Middle frontal gyrus (tissue), 1 donor: Measurements from ENCODE around the gene CHCHD5.
"Not testable (repeated sequence)": the region's sequence is repeated elsewhere in the genome, so short reads cannot be mapped to it uniquely, and the experiment has no call there.

Experiments used
- DNase-seq: peaks from one replicate; pipeline ENCODE4 v3.0.0-alpha.2; 2015; ENCODE audit warnings: low spot score; ENCODE audit errors: extremely low spot score

The CHCHD5 gene, protein sequence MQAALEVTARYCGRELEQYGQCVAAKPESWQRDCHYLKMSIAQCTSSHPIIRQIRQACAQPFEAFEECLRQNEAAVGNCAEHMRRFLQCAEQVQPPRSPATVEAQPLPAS

DNA sequence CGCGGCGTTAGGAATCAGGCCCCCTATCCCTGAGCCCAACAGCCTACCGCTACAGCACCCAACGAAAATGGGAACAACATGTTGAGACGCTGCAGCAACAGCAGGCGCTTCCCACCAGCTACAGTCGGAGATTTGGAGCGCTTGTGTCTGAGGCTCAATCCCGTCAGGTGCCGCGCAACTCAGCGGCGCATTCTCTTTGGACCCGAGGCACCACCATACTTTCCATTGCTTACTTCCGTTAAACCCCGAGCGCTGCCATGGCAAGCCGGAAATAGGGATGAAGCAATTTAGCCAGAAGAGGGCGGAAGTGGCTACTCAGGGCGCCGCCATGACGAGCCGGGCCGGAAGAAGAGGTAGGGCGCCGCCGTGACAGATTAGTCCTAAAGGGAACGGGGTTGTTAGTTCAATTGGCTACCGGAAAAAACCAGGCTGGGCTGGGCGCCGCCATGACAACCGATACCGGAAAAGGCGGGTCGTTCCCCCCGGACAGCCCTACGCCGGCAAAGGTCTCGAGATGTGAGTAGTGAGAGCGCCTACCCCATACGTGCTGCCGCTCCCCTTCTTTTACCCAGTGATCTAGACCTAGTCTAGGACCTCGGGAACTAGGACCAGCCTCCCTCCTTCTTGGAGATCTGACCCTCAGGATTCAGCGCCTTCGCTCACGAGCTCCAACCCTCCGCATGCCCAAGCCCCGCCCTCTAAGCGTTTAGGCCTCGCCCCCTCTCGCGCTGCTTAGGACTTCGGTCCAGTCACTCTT, at the start of gene CHCHD5:
Gene CHCHD5, plus strand, starts transcription at position 476 of the 757 bp plus-strand sequence. Its CDS starts 39 bp downstream, at position 515.
- peak; percentile 93 for DNase-seq

DNA sequence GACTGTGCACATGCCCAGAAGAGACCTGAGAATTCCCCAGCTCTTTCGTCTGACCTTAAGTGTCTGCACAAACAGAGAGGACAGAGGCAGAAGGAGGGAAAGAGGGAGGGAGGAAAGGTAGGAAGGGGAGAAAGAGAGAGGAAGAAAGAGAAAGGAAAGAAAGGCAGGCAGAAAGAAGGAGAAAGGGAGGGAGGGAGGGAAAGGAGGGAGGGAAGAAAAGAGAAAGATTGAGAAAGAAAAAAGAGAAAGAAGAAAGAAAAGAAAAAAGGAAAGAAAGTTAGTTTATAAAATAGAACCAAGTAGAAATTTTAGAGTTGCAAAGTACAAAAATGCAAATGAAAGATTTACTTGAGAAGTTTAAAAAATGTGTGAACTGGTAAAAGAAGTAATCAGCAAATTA, 49.6 kb upstream of the CHCHD5 start:
- DNase-seq = no peak

DNA sequence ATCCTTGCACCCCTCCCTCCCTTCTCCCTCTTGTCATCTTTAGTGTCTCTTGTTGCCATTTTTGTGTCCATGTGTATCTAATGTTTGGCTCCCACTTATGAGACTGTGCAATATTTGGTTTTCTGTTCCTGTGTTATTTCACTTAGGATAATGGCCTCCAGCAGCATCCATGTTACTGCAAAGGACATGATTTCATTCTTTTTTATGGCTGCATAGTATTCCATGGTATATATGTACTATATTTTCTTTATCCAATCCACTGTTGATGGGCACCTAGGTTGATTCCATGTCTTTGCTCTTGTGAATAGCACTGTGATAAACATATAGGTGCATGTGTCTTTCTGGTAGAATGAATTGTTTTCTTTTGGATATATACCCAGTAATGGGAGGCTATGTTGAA, 47.7 kb upstream of the CHCHD5 start:
- DNase-seq = not testable (repeated sequence)

DNA sequence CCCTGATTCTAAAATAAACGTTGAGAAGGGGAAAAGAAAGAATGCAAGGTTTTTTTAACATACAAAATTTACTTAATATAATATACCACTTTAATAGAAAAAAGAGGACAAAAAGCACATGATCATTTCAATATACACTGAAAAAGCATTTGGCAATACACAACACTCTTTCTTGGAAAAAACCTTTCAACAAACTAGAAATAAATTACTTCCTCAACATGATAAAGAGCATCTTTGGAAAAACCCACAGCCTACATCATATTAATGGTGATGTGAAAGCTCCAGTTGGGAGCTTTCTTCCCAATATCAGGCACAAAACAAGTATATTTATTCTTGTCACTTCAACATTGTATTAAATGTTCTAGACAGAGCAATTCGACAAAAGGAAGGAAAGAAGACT, 45.1 kb upstream of the CHCHD5 start:
- DNase-seq = no peak

DNA sequence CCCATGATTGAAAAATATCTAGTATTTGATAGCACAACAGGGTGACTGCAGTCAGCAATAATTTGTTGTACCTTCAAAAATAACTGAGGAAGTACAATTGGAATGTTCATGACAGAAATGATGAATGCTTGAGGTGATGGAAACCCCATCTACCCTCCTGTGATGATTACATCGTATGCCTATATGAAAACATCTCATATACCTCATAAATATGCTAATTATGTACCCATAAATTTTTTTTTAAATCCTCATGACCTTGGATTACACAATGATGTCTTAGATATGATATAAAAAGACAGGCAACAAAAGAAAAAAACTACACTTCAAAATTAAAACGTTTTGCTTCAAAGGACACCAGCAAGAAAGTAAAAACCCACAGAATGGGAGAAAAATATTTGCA, 43.5 kb upstream of the CHCHD5 start:
- DNase-seq = no peak

DNA sequence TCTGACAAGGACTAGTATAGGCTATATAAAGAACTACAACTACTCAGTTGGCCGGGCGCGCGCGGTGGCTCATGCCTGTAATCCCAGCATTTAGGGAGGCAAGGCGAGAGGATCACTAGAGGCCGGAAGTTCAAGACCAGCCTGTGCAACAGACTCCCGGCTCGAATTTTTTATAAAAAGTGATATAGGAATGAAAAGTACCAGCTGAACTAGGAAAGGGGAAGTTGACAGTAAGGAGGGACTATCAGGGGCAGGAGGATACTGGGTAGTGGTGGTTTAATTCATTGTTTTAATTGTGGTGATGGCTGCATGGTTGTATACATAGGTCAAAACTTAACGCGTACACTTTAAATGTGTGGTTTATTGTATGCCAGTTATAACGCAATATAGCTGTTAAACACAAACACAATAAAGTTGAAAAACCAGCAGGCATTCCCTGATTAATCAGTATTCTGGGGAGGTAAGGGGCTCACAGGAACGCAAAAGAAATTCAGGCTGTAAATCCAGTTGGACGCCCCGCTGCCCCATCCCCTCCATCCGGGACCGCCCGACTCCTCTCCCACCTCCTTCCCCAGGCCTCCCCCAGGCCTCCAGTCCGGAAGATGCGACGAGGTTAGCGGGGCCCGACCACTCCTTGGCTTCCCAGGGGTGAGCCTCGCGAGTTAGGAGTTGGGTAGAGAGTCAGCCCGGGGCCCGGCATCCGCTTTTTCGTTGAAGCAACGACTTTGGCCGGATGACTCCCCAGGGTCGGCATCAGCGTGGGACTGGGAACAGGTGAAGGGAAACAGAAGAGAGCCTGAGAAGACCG, 42.9 kb upstream of the CHCHD5 start:
- DNase-seq = peak; percentile 68

DNA sequence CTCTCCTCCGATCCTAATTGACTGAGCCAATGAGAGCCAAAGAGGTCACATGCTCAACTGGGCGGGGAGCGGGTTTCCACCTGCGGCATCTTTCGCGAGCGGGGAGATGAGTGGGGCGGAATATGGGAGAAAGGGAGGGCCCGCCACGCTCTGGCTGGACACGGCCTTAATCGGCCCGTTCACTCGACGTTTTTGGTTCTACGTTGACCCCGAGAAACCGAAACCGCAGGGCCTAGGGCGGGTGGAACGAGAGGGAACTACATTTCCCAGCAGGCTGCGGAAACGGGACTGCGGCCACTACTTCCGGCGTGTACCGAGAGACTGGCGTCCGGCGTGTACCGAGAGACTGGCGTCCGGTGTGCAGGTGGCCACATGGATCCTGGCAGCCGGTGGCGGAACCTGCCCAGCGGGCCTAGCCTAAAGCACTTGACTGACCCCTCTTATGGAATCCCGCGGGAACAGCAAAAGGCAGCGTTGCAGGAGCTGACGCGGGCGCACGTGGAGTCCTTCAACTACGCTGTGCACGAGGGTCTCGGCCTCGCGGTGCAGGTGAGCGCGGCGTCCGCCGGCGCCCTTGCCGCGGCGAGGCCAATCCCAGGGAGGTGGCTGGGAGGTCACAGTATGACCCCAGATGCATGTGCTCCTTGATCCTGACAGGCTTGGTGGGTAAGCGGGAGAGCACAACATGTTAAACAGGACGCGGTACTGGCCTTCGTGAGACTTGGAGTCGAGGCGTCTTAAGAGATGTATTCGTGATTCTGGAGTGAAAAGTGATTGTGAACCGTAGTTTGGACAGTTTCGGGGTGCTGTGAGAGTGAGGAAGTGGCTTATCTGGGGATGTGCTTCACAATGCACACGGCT, 42.1 kb upstream of the CHCHD5 start, which contains the start of gene POLR1B:
Gene POLR1B, plus strand, starts transcription at position 343 of the 861 bp plus-strand sequence. Its CDS starts 30 bp downstream, at position 373.
- peak; percentile 75 for DNase-seq

DNA sequence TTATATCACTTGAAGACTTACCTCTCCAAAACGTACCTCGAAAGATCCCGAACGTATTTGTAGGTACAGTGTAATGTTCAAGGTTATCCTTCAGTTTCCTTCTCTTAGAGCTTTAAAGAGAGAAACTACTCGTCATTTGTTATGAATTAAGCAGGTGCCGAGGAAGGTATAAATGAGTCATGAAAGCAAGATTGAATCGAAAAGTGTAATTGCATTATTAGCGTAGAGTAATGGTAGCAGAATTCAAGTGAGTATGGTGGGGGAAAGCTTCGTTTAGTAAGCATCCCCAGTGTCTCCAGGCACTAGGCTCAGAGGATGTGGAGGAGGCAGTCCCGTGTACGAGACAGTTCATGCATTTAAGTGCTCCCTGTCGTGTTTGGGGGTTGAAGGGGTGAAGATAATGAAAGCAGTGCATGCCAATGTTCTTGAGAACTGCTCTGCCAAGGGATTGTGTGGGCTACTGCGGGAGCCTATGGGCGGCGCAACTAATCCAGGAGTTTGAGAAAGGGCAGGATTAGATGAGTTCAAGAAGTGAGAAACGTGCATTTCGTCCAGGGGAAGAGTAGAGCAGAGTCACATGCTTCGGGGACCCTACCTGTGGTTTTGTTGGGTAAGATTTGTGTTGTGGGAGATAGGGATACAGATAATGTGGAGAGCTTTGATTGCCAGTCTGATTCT, 41.3 kb upstream of the CHCHD5 start:
- no peak for DNase-seq

DNA sequence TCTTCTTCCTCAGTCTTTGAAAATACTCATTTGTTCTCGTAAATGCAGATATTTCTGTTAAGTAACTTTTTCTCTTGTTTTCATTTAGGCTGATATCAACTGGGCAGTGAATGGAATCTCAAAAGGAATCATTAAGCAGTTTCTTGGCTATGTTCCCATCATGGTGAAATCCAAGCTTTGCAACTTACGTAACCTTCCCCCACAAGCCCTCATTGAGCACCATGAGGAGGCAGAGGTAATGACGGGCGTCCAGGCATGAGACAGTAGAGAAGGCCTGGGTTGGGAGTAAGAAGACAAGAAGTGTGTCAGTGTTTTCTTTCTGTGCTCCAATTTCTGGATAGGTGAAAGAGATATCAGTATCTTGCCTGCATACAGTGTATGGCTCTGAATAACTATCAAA, 37.1 kb upstream of the CHCHD5 start:
- DNase-seq = no peak

DNA sequence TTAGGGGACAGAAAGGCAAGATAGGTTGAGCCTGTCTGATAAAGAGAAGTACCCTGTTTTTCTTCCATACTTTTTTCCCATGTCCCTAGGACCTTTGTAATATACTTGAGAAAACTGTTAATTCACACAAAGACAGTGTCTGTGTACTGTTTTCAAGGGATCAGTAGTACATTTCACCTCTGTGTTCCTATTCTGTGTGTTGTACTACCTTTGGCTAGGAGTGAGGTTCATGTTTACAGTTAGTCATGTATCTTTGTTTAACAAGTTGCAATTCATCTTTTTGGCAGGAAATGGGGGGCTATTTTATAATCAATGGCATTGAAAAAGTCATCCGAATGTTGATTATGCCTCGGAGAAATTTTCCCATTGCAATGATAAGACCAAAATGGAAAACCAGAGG, 35.4 kb upstream of the CHCHD5 start:
- DNase-seq = no peak

DNA sequence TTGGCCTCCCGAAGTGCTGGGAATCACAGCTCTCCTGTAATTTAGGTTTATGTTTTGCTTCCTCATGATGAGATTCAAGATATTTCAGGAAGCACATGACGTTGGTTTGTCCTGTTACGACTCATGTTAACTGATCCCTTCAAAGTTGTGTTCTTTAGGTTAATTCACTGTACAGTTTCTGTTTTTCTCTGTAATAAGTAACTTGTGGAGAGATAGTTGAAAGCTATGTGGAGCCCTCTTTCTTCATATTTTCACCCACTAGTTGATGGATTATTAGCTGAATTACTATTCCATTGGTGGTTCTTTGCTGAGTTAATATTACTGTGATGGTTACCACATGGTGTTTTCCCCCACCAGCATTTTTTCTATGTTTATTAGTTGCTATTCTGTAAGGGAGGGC, 18.3 kb upstream of the CHCHD5 start:
- no peak for DNase-seq

DNA sequence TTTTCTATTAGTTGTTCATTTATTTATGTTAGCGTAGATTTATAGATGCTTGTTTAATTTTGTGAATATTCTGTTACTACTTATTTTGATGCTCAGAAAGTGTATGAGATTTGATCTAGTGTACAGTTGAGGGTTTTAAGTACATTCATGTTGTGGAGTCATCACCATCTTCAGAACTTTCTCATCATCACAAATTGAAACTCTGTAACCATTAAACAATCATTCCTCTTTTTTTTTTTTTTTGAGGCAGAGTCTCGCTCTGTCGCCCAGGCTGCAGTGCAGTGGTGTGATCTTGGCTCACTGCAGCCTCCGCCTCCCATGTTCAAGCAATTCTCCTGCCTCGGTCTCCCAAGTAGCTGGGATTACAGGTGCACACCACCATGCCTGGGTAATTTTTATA, 17.9 kb upstream of the CHCHD5 start:
- DNase-seq = not testable (repeated sequence)

DNA sequence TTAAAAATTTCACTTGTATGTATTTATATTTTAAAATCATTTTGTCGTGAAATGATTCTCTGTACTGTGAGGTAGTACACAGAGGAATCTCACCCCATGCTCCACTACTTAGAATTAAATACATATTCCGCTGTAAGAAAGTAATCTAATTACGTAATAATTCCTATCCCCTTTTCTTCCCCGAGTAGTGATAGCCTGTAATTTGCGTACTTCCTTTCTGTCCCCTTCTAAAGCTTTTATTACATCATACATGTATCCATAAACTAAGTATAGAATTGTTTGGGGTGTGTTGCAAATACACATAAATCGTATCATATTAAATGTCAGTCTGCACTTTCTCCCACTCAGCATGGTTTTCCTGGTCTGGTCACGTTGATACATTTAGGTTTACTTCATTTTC, 12.4 kb upstream of the CHCHD5 start:
- no peak for DNase-seq

DNA sequence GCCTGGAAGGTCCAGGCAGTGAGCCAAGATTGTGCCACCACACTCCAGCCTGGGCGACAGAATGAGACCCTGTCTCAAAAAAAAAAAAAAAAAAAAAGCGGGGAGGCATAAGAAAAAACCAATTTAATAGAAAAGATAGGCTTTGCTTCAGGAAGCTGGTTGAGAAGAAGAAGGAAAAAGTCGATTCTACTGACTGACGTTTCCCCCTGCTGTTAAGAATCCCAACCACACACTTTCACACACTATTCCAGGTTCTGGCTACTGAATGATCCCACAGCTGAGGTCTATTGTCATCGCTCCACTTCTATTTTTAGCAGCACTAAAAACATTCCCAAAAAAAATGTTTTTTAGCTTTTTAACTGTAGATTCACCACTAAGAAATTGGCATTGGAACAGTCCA, 6.7 kb upstream of the CHCHD5 start:
- DNase-seq = no peak

DNA sequence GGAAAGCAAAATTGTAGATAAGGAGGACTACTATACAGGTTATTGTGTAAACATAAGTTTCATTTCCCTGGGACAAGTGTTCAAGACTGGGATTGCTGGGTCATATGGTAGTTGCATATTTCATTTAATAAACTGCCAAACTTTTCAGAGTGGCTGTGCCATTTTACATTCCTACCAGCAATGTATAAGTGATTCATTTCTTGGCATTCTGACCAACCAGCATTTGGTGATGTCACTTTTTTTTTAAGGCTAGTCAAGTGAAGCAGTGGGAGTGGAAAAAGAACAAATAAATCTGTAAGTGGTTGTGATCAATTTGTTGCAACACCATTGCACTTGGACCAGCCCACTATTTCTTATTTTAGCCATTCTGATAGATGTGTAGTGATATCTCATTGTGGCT, 5.2 kb upstream of the CHCHD5 start:
- peak; percentile 42 for DNase-seq

DNA sequence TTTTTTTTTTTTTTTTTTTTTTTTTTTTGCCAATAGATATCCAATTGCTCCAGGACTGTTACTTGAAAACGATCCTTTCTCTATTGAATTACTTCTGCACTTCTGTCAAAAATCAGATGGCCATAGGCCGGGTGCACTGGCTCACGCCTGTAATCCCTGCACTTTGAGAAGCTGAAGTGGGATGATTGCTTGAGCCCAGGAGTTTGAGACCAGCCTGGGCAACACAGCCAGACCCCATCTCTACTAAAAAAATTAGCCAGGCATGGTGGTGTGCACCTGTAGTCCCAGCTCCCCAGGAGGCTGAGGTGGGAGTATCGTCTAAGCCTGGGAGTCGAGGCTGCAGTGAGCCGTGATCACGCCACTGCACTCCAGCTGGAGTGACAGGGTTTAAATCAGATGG, 4.3 kb upstream of the CHCHD5 start:
- DNase-seq = no peak

DNA sequence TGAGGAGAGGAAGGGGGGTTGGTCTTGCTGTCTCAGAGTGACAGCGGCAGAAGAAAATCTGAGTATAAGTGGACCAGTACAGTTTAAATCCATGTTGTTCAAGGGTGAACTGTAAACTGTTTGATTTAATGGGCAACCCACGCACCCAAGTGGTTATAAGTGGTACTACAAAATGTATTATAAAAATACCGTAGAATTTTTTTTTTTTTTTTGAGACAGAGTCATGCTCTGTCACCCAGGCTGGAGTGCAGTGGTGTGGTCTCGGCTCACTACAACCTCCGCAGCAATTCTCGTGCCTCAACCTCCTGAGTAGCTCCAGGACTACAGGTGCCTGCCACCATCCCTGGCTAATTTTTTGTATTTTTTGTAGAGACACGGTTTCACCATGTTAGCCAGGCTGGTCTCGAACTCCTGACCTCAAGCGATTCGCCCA, 2.1 kb upstream of the CHCHD5 start:
- DNase-seq = no peak

DNA sequence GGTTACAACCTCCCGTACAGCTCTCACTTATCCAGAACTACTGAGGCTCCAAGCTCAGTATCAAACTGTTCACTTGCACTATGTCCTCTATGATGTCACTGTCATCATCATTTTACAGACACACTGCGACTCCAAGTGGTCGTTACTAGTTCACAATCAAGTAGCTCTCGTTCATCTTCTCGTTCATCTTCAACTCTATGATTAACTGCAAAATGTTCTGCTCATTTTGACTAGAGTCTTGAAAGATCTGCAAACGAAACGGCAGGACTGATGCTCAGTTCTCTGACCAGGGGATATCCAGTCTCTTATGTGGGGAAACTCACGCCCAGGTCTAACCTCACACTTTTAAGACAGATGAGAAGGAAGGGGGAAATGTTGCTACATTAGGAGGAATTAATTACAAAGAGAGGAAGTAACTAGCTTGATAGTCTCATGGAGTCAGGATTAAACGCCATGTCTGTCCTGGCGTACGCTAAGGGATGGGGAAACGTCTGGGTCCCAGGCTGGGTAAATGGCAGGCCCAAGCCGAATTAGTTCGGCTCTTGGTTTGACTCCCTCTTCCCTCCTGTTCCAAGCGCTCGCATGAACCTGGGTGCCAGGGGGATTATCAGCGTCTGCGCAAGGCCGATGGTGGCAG, 794 bp upstream of the CHCHD5 start:
- DNase-seq = no peak

DNA sequence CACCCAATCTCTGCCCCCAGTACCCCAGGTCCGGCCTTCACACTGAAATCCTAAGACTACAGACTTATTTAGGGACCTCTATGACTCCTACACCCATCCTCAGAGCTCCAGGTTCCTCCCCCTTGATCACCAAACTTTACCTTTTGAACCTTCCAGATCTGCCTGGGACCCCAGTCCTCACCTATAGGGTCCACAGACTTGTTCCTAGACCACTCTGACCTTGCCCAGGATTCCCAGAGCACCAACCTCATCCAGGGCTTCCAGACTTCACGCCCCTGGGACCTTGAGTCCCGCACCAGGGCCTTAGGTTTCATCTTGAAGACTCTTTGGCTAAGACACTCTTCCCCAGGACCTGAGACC, 462 bp downstream of the CHCHD5 start:
- DNase-seq = no peak

DNA sequence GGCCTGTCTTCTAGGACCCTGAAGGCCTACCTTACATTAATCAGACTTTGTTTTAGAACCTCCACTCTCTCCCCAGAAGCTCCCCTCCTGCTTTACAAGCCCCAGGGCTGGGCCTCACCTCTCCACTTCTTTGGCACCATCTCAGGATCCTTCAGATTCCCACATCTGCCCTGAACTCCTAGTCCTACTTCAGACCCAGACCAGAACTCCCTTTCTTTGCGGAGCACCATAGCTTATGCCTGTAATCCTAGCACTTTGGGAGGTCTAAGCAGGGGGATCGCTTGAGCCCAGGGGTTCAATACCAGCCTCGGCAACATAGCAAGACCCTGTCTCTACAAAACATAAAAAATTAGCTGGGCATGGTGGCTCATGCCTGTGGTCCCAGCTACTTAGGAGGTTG, 991 bp downstream of the CHCHD5 start:
- DNase-seq = no peak
